Testis (tissue), 2 donors: ENCODE results near the gene FAM25A.
"Not testable (repeated sequence)": the region's sequence is repeated elsewhere in the genome, so short reads cannot be mapped to it uniquely, and the experiment has no call there.

Experiments used
- POLR2A ChIP-seq: fragments of 450-650 bp; IDR thresholded peaks from one replicate; pipeline ENCODE4 v1.6.1; 2017; ENCODE audit warnings: antibody characterized with exemption, mild to moderate bottlenecking, moderate library complexity
- TF ChIP-seq, protein P1 (sequence below), 3 experiments: fragments of 450-650 bp in 2 of 3; fragments of 200-600 bp in 1 of 3; sonication (generic) in 1 of 3; IDR thresholded peaks; one replicate each; pipeline ENCODE4 v1.5.1; 2016 to 2019; ENCODE audit warnings: antibody characterized with exemption in 3 of 3, mild to moderate bottlenecking in 2 of 3, moderate library complexity in 1 of 3

DNA sequence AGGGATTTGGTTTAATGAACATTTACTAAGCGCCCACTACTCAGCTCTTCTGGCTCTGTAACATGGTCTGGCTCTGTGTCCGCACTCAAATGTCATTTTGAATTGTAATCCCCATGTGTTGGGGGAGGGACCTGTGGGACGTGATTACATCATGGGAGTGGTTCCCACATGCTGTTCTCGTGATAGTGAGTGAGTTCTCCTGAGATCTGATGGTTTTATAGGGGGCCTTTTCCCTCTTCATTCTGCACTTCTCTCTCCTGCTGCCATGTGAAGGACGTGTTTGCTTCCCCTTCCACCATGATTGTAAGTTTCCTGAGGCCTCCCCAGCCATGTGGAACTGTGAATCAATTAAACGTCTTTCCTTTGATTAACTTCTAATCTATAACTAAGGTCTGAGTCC lies 39.1 kb upstream of the FAM25A start:
- TF ChIP-seq POLR2A: not testable (repeated sequence)
- TF ChIP-seq, protein P1, sequence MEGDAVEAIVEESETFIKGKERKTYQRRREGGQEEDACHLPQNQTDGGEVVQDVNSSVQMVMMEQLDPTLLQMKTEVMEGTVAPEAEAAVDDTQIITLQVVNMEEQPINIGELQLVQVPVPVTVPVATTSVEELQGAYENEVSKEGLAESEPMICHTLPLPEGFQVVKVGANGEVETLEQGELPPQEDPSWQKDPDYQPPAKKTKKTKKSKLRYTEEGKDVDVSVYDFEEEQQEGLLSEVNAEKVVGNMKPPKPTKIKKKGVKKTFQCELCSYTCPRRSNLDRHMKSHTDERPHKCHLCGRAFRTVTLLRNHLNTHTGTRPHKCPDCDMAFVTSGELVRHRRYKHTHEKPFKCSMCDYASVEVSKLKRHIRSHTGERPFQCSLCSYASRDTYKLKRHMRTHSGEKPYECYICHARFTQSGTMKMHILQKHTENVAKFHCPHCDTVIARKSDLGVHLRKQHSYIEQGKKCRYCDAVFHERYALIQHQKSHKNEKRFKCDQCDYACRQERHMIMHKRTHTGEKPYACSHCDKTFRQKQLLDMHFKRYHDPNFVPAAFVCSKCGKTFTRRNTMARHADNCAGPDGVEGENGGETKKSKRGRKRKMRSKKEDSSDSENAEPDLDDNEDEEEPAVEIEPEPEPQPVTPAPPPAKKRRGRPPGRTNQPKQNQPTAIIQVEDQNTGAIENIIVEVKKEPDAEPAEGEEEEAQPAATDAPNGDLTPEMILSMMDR (IDR thresholded peaks at IDR 0.05): not testable (repeated sequence)
